GM18519 (cell line): ENCODE results near the gene SLC25A41.

Experiments used
- ATAC-seq: cut with Tn5 transposase; IDR thresholded peaks from one replicate; pipeline ENCODE4 v1.9.1; 2021; ENCODE audit warnings: mild to moderate bottlenecking, moderate library complexity; ENCODE audit not compliant: unreplicated experiment, low FRiP score

Gene SLC25A41

DNA sequence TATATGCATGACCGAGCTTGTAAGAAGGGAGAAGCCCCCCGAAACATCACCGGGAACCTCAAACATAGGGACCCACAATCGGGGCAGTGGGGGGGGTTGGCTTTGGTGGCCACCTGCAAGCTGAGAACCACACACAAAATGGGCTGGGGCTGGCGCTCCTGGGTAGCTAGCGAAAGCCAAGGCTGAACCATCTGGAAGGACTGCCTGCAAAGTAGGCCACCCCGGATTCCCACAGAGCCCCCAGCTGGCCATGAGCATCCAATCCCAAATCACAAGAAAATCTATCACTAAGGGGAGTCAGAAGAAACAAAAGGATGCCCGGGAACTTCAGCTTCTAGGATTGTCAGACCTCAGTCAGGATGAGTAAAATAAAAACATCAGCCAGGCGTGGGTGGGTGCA lies 55.1 kb downstream of the SLC25A41 start:
- no peak for ATAC-seq

DNA sequence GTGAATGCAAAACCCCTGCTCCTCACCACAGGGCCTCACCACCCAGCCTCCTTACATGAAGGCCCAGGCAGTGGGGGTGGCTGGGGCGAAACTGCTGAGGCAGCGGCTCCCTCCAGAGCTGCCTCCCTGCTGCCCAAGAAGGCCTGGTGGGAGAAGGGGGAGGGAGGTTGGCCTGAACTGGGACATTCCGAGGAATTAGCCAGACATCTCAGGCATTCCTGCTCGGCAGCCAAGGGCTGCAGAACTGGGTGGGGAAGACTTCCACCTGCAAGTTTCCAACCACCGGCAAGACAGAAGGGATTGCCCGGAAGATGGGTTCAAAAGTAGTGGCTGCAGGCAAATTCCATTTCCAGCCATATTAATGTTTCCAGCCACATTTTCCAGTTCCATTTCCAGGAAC lies 55.5 kb downstream of the SLC25A41 start:
- ATAC-seq = no peak

DNA sequence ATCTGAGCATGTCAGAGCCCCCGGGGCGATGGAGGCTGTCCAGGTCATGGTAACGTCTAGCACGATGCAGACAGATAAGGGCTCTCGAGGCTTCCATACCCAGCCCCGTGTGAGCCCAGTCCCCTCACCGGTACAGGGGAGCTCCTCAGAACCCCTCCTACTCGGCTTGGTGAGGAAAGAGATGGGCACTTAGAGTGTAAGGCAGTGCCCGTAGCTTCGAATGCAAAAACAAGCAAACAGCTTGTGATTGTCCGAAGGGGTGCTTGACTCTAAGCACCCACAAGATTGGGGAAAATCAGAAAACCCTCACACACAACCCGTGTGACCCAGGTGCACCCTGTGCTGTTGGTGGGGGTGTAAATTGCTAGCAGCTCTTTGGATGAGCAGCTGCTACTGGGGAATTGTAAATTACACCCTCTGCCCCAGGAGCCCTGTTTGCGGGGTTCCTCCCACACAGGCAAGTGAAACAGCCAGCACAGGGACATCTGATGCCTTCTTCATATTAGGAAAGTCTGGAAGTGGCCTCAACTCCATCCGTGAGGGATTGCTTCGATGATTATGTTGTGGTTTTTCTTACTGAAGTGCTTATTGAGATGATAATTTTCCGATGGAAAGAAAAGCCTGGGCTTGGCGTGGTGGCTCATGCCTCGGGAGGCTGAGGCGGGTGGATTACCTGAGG lies 56.9 kb downstream of the SLC25A41 start:
- ATAC-seq = no peak
